Measurements from ENCODE around the gene MAD1L1. TPM values are rescaled to one million over a fixed set of nuclear protein-coding genes. Genes with fewer than 3 reads are reported as not detected.

The MAD1L1 gene
- total and polyA plus RNA-seq, 2 of the 4 experiments (the other 2 are of a cell fraction): 29.0 to 40.9 TPM

DNA sequence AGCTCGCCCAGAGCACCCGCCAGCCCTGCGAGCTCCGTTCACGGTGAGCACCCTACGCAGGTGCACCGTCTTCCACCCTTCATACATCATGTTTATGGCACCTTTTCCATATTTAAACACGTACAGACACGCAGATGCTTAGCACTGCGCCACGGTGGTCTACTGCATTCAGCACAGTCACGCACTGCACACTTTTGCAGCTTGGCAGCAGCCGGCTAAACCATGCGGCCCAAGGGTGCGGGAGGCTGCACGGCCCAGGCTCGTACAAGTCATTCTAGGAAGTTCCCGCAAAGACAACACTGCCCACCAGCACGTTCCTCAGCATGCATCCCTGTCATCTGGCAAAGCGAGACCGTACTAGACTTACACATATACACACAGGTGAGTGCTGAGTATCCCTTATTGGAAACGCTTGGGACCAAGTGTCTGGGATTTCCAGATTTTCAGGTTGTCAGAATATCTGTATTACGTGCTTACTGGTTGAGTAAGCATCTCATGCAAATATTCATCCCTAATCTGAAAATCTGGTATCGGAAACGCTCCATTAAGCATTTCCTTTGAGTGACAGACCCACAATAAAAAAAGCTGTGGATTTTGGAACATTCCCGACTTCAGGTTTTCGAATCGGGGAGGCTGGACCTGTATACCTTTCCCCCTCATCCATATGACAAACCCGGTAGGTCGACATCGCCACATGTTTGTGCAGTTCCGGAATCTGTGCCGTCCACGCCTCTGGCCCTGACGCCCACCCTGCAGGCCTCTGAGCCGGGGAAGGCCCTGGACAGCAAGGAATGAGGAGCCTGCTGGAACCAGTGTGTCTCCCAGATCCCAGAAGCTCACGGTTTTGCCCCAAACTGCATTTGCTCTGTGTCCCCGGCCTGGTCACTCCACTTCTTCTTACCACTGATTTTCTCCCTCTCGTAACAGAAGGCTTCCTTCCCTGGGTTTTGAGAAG lies 340.5 kb downstream of the MAD1L1 start:
- H3K56ac ChIP-seq (ENCODE audit: extremely low read depth, insufficient read depth, low read length): no peak overlapping the region
- H4K20me1 ChIP-seq (ENCODE audit: insufficient read depth, low read length): no peaks in the 10 kb centered on the region
- no peak overlapping the region for H3K27ac ChIP-seq (ENCODE audit: insufficient read depth, low read length)
- in situ Hi-C loops (cut with MboI; ENCODE audit: low sequenced_read_pairs): no loop called here
- H3K4ac ChIP-seq (ENCODE audit: low read depth, low read length): no peak overlapping the region
- dilution Hi-C loops (cut with HindIII; ENCODE audit: low sequenced_read_pairs, unreplicated experiment): no loop called here
- H2BK120ac ChIP-seq (ENCODE audit: low read depth, low read length): no peak overlapping the region
- no peak overlapping the region for H2BK15ac ChIP-seq (ENCODE audit: low read depth, low read length)
- no peak overlapping the region for H4K8ac ChIP-seq (ENCODE audit: low read depth in 2 of 2, low read length in 2 of 2)
- H3K27me3 ChIP-seq (ENCODE audit: control insufficient read depth, insufficient read depth, low read length): no peaks in the 10 kb centered on the region
- no peak overlapping the region for H3K14ac ChIP-seq (replicated peaks; ENCODE audit: low read depth, low read length)
- no peak overlapping the region for H3K9ac ChIP-seq (ENCODE audit: low read depth, low read length)
- WGBS, 2 experiments (ENCODE audit: extremely low coverage in 2 of 2, insufficient read length in 1 of 2): 96% methylated on average over 25 of the region's 39 CpGs; no CpG with 5 or more reads in 1 of the 2 experiments
- peaks cover 19% of the 10 kb centered on the region for H3K9me1 ChIP-seq (ENCODE audit: insufficient read depth, low read length)
- ChIA-PET CTCF (no interaction called here), POLR2A (ENCODE audit: unreplicated experiment) (no interaction called here)
- peaks cover 2% of the 10 kb centered on the region; the same call in 1 of the 2 replicates for H3K4me1 ChIP-seq (ENCODE audit: control insufficient read depth, insufficient read depth, low read length)
- BruUV-seq (replicated peaks): no TSS peak
- intact Hi-C loops (cut with micrococcal nuclease): no loop called here
- no peak overlapping the region for H2AK9ac ChIP-seq (replicated peaks; ENCODE audit: low read depth, low read length, poor library complexity)
- no peaks in the 10 kb centered on the region for H3K9me3 ChIP-seq (ENCODE audit: control insufficient read depth, insufficient read depth, low read length)
- no peak overlapping the region for H2BK5ac ChIP-seq (ENCODE audit: low read depth, low read length, poor library complexity, severe bottlenecking)
- H3K4me2 ChIP-seq (ENCODE audit: low read depth, low read length): no peak overlapping the region
- no peak for DNase-seq
- no peak overlapping the region for H3K4me3 ChIP-seq (ENCODE audit: insufficient read depth, low read depth, low read length)
- no peak overlapping the region for H2AK5ac ChIP-seq (ENCODE audit: low read depth, low read length)
- H4K91ac ChIP-seq (ENCODE audit: insufficient read depth, low read depth, low read length): no peak overlapping the region
- H3K36me3 ChIP-seq (ENCODE audit: control insufficient read depth, insufficient read depth, low read length): peaks cover 12% of the 10 kb centered on the region
- peaks cover 0 to 5% of the 10 kb centered on the region in 2 experiments; a peak in 2 of 4 replicates for H3K79me1 ChIP-seq (ENCODE audit: low read depth in 1 of 2, low read length in 2 of 2)
- no peak overlapping the region for H4K5ac ChIP-seq (ENCODE audit: low read depth, low read length)
- TF ChIP-seq MAFK (IDR thresholded peaks at IDR 0.05; ENCODE audit: low read depth, low read length) (no peak), MXI1 (IDR thresholded peaks at IDR 0.05; ENCODE audit: borderline replicate concordance, low read depth, low read length) (no peak)
- no peak overlapping the region for H3K23ac ChIP-seq (ENCODE audit: low read depth, low read length)
- no peak overlapping the region for H3K18ac ChIP-seq (ENCODE audit: low read depth, low read length)
- no peak overlapping the region for H2BK20ac ChIP-seq (ENCODE audit: low read depth, low read length)
- H2AFZ ChIP-seq (replicated peaks; ENCODE audit: low read length, poor library complexity): no peak overlapping the region
- ATAC-seq (ENCODE audit: low read depth): no peak
